Breast epithelium (tissue), 3 donors: ENCODE data around the gene PBX4.

Source experiments
- CTCF ChIP-seq, 3 donors: fragments of 450-650 bp; IDR thresholded peaks; one replicate each; pipeline ENCODE4 v1.5.1; 2016 to 2017; ENCODE audit warnings: antibody characterized with exemption in 3 of 3, mild to moderate bottlenecking in 3 of 3, moderate library complexity in 3 of 3
- POLR2A ChIP-seq: fragments of 450-650 bp; IDR thresholded peaks from one replicate; pipeline ENCODE4 v1.6.1; 2016; ENCODE audit warnings: antibody characterized with exemption, mild to moderate bottlenecking, moderate library complexity
- POLR2AphosphoS5 ChIP-seq, 3 donors: sonication (generic); formaldehyde crosslinking; IDR thresholded peaks; one replicate each; pipeline ENCODE4 v1.6.1; 2017; ENCODE audit warnings: antibody characterized with exemption in 3 of 3

GRCh38 chr19:19595171-19595701 is 23.3 kb downstream of the PBX4 start:
- TF ChIP-seq CTCF (IDR thresholded peaks at IDR 0.05) = no peak
- peak in 1 of 3 donors; percentile 19 for TF ChIP-seq POLR2AphosphoS5 (IDR thresholded peaks at IDR 0.05)
- no peak for TF ChIP-seq POLR2A
